ENCODE data around the gene HLA-G. TPM values are rescaled to one million over a fixed set of nuclear protein-coding genes. Genes with fewer than 3 reads are reported as not detected.
"Not testable (repeated sequence)": the region's sequence is repeated elsewhere in the genome, so short reads cannot be mapped to it uniquely, and the experiment has no call there.

Gene HLA-G
- total RNA-seq, 1 donor from 2014 or later: 1.2 TPM

DNA sequence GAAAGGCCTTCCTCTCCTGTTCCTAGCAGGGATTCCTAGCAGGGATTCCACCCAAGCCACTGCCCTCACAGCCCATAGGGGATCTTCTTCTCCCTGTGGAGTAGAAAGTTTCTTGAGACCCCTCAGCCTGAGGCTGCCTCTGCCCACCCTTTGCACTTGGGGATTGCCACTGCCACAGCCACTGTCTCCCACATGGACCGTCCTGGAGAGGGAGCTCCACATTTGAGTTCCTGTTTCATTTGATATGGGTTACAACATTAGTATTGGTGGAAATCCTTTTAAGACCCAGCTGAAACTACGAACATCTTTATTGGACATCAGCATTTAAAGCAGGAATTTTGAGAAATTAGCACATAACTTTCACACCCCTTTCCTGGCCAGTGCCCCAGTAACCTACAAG lies 25.6 kb downstream of the HLA-G start:
- DNase-seq (ENCODE audit: low spot score) (no peak), ATAC-seq (no peak)
- intact Hi-C loops (cut with DNase I): loop anchor here (5.0 kb wide), 1 partner anchor 154 kb away; no protein-coding TSS in a partner anchor

DNA sequence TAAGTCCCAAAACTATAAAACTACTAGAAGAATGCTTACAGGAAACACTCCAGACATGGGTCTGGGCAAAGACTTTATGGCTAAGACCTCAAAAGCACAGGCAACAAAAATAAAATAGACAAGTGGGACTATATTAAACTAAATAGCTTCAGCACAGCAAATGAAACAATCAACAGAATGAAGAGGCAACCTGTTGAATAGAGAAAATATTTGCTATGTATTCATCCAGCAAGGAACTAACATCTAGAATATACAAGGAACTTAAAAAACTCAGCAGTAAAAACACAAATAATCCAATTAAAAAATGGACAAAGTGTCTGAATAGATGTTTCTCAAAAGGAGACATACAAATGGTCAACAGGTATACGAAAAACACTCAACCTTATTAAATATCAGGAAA lies 30.4 kb downstream of the HLA-G start:
- no peak for DNase-seq (ENCODE audit: low spot score)
- ATAC-seq: no peak
- intact Hi-C loops (cut with DNase I): no loop called here

DNA sequence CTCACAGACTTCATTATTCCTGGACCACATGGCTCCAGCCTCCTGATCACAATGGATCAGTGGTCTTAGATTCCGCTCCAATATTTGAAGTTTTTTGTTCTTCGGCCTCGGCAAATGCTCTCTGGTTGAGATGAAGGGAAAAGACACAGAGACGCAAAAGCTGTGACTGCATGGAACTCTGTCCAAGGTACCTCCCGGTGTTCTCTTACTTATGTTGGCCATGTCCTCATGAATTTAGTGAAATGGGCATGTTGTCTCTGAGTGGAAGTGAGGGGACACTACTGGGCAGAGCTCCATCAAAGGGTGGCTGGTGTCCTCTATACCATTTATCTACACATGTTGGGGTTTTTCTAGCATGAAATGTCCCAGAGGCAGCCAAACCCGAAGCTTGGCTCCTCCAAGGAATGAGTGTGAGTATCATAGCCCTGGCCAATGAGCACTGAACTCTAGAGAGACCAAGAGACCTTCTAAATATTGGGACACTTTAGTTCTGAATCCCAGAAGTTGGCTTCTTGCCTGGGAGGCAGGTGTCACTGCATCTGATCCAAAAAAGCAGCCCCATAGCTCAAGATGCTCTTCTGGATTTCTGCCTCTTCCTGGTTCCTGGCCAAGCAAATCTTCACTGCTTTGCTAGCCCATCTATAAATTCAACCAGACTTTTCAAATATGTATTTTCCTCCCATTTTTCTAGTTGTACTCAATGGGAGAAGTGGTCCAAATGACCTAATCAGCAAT lies 34.1 kb downstream of the HLA-G start:
- intact Hi-C loops (cut with DNase I): no loop called here
- no peak for DNase-seq (ENCODE audit: low spot score)
- ATAC-seq: no peak

DNA sequence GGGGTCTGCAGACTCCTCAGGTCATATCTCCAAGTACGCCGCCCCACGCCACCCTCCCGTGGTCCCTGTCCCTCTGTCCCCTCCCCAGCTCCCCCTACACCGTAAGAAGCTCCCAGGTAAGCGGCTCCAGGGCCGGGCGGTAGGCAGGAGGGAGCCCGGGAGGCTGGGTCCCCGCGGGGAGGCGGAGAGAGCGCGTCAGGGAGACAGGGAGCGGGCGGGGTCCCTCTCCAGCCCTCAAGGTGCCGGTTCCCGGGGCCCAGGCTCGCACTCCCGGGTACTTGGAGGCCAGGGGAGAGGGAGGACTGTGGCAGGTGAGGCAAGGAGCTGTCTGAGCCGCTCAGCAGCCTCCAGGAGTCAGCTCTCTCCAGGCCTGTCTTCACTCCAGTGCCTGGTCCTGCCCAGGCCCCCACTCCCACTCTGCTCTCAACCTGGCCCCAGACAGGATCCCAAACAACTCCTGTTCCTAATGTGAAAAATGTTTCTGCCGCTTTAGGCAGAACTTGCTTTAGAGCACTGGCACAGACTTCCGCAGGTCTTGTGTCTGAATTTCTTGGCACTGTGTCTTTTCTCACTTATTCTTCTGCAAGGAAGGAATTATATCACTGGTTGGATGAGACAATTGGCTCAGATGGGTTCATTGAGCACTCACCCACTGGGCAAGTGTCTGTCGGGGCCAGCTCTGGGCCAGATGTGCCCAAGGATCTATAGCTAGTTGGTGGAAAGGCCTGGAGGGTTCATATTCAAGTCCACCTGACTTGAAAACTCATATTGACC lies 36.6 kb downstream of the HLA-G start:
- intact Hi-C loops (cut with DNase I): no loop called here
- no peak for ATAC-seq
- DNase-seq (ENCODE audit: low spot score): no peak

DNA sequence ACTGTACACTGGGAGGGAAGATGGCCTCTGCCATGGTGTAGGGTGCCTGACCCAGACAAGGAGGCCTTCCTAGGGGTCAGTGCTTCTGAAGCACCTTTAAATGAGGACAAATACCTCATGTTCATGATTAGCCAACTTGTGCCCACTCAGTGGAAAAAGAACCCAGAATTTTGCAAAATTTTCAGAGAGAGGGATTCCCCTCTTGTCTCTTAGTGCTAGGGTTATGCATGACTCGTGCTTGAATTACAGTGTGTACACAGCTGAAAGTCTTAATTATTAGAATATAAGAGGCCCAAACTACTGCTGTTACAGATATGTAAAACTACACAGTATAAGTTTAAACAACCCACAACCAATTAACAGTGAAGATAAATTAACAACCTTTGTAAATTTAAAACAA lies 38.0 kb downstream of the HLA-G start:
- ATAC-seq: no peak
- intact Hi-C loops (cut with DNase I): no loop called here

DNA sequence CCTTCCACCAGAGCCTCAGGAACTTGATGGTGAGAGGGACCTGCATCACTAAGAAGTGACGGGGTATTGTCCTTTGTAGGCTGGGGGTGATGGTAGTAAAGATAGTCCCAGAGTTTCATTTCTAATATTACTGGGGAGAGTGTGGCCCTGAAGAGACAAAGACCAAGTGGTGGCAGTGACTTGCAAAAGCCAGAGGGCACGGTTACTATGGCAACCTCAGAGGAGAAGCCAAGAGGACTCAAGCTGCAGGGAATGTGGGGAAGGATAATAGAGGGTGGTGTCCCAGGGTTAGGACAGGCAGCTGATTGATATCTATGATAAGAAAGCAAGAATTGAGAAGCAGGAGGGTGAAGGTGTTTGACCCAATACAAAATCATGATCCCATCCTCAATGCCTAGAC lies 42.5 kb downstream of the HLA-G start:
- intact Hi-C loops (cut with DNase I): no loop called here
- DNase-seq (ENCODE audit: low spot score) (no peak), ATAC-seq (no peak)

More for the DNA sequence above, 38.0 kb downstream of the HLA-G start:
- DNase-seq (ENCODE audit: low spot score): no peak

DNA sequence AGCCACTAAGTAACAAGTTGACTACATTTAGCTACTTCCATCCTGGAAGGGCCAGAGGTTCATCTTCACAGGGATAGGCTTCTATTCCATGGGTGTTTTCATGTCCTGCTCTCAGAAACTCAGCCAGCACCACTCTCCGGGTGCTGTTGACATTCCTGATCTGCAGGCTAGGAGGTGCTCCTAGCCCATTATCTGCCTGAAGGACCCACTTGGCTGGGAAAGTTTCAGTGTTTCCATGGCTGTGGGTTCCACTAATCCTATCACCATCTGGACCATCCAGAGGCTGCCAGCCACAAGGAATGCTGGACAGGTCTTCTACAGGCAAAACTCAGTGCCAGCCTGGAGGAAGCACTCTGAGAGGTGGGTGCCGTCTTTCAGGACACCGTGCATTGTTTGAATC lies 45.2 kb downstream of the HLA-G start:
- no peak for ATAC-seq
- DNase-seq (ENCODE audit: low spot score): no peak
- intact Hi-C loops (cut with DNase I): no loop called here

DNA sequence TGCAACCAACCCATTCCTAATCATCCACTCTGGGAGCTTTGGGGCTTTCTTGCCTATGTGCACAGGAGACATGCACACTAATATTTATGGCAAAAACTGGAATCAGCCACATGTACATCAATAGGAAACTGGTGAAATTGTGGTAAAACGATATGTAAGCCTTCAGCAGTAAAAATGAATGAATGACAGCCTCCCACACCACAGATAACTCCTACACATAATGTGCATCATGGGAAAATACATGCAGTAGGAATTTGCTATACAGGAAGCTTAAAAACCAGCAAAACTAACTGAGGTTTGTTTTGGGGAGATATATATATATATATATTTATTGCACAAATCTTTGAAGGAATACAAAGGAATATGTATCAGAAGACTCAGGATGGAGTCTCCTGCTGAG lies 47.6 kb downstream of the HLA-G start:
- no peak for ATAC-seq
- intact Hi-C loops (cut with DNase I): no loop called here
- no peak for DNase-seq (ENCODE audit: low spot score)

DNA sequence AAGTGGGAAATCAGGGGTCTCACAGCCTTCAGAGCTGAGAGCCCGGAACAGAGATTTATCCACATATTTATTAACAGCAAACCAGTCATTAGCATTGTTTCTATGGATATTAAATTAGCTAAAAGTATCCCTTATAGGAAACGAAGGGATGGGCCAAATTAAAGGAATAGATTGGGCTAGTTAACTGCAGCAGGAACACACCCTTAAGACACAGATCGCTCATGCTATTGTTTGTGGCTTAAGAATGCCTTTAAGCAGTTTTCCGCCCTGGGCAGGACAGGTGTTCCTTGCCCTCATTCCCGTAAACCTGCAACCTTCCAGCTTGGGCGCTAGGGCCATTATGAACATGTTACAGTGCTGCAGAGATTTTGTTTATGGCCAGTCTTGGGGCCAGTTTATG lies 48.1 kb downstream of the HLA-G start:
- intact Hi-C loops (cut with DNase I): not testable (repeated sequence)

More for the DNA sequence above, 48.1 kb downstream of the HLA-G start:
- not testable (repeated sequence) for ATAC-seq; DNase-seq (ENCODE audit: low spot score)

Other genes starting within 250 kb of the HLA-G start
- gene OR2H2, start 242.7 kb upstream of the HLA-G start, total RNA-seq: not detected
- 106 TPM for gene GABBR1, start 194.6 kb upstream of the HLA-G start, total RNA-seq
- gene MOG, start 170.7 kb upstream of the HLA-G start, total RNA-seq: not detected
- gene ZFP57, start 146.7 kb upstream of the HLA-G start, total RNA-seq: not detected
- 71.2 TPM for gene HLA-F, start 104.4 kb upstream of the HLA-G start, total RNA-seq
- gene HLA-A, start 114.7 kb downstream of the HLA-G start, total RNA-seq: 405 TPM
- gene POLR1H, start 233.4 kb downstream of the HLA-G start, total RNA-seq: 16.6 TPM
- 38.3 TPM for gene PPP1R11, start 239.4 kb downstream of the HLA-G start, total RNA-seq
- not detected for gene RNF39, start 247.9 kb downstream of the HLA-G start, total RNA-seq